ENCODE measurements around the gene CNGA4. TPM values are rescaled to one million over a fixed set of nuclear protein-coding genes. Genes with fewer than 3 reads are reported as not detected.
"Not testable (repeated sequence)": the region's sequence is repeated elsewhere in the genome, so short reads cannot be mapped to it uniquely, and the experiment has no call there.

Gene CNGA4
- total RNA-seq, 1 donor from 2014 or later = 0.15 TPM

DNA sequence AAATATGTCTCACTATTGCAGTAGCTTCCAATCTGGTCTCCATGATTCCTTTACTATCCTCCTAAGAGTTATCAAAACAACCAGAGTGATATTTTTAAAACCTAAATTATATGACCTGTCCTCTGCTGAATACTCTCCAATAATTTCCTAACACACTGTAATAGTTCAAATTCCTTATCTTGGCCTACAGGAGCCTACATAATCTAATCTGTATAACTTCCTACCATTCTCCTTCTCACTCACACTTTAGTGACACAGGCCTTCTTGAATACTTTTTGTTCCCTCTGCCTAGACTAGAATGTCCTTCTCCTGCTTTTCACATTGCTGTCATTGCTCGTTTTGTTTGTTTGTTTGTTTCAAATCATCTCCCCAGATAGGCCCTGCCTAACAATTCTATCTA lies 13.9 kb upstream of the CNGA4 start:
- intact Hi-C loops (cut with micrococcal nuclease) = no loop called here

- intact Hi-C loops (cut with micrococcal nuclease) = no loop called here
These were observed 13.0 kb upstream of the CNGA4 start for GRCh38 chr11:6225896-6226295.

DNA sequence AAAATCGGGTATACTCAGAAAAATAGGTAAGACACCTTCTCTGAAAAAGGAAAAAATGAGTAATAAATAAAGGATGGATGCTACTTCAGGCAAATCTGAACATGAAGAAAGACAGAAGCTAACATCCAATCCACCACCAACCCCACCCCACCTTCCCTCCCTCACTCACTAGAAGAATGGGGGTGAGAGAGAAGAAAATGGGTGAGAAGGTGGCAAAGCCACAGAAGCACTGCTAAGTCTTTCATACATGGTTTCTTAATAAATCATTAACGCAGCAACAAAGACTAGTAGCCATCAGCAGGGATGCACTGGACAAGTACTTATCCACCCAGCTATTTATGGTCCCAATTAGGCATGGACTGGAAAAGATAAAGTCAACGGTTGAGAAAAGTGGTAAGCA lies 10.4 kb upstream of the CNGA4 start:
- intact Hi-C loops (cut with micrococcal nuclease) = no loop called here

DNA sequence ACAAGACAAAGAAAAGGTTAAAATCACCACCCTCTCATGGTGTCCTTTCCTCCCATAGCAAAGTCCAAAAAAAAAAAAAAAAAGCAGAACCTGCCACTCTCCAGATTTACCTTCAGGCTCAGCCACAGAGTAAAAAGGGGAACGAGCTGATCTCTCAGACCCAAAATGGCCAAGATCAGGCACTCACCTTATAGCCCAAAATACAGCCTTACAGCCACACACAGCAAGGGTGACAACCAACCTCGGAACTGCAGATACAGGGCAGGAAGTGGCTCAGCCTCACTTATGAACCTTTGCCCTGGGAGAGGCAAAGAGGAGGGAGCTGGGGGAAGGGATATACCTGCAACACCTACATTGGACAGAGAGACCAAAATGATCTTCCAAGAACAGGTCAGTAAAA lies 9.0 kb upstream of the CNGA4 start:
- intact Hi-C loops (cut with micrococcal nuclease) = loop anchor here (5.0 kb wide), 1 partner anchor 122 kb away; no protein-coding TSS in a partner anchor

GRCh38 chr11:6232899-6233298 lies 6.0 kb upstream of the CNGA4 start:
- intact Hi-C loops (cut with micrococcal nuclease) = loop anchor here (5.0 kb wide), 1 partner anchor 119 kb away; no protein-coding TSS in a partner anchor

GRCh38 chr11:6233984-6234386 lies 4.9 kb upstream of the CNGA4 start:
- intact Hi-C loops (cut with micrococcal nuclease) = loop anchor here (1.0 to 5.0 kb wide), 15 partner anchors 31 to 1625 kb away; partner anchors contain the start of genes APBB1, ARFIP2, ILK and RRP8

DNA sequence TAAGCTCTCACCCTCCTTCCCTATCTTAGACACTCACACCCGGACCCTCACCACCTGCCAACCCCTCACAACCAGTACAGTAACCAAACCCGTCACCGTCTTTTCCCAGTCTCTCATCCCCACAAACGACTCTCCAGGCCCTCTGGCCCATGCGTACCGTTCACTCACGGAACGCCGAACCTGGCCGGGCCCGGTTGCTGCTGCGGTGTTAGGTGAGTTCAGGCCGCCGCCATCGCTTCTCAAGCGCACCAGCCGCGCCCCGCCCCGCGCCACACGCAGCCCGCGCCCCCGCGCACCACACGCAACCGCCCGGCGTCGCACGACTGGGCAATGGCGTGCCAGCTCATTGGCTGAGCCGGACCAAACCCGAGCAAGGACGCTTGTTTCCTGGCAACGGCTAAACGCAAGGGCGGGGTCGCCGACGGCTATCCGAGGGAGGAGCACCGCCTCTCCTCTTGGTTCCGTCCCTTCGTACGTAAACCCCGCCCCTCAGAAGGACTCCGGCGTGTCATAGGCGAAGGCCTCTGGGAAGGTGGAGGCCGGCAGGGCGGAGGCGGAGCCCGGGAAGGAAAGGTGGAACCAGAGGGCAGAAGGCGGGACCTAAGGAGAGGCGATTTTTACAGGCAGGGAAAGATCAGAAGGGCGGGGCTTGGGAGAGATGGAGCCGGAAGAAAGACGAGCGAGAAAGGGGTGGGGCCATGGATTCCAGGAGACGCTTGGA lies 4.3 kb upstream of the CNGA4 start, which contains the start of gene FHIP1B:
TSS of gene FHIP1B (minus strand) at position 250 of the 721 bp plus-strand sequence. CDS start 10,120 bp downstream, outside the sequence.
- intact Hi-C loops (cut with micrococcal nuclease) = loop anchor here (1.0 to 5.0 kb wide), 18 partner anchors 17 to 1626 kb away; partner anchors contain the start of genes APBB1, ARFIP2, ILK and MRPL17

GRCh38 chr11:6237266-6237665 lies 1.6 kb upstream of the CNGA4 start:
- intact Hi-C loops (cut with micrococcal nuclease) = no loop called here

DNA sequence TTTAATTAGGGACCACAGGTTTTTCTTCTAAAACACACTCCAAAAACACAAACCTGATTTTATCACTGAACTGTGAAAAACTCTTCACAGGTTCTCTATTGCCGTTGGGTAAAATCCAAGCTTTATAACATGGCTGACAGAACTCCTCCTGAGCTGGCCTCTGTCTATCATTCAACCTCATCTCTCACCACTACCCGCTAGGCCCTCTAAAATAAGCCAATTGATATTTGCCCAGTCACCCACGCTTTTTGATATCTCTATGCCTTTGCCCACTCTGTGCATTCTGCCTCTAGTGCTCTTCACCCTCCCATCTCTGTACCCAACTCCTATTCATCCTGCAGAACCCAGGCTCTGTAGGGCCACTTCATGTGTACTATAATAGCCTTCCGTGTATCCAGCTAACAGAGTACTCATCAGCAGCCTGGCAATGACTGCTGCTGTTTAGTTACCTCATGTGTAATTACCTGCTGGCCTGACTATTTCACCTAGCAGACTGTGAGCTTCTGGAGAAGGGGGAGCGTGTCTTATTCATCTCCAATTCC lies 1.1 kb upstream of the CNGA4 start:
- intact Hi-C loops (cut with micrococcal nuclease) = no loop called here

DNA sequence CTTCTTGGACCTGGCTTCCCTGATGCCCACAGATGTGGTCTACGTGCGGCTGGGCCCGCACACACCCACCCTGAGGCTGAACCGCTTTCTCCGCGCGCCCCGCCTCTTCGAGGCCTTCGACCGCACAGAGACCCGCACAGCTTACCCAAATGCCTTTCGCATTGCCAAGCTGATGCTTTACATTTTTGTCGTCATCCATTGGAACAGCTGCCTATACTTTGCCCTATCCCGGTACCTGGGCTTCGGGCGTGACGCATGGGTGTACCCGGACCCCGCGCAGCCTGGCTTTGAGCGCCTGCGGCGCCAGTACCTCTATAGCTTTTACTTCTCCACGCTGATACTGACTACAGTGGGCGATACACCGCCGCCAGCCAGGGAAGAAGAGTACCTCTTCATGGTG lies 1.2 kb downstream of the CNGA4 start:
- intact Hi-C loops (cut with micrococcal nuclease) = no loop called here

DNA sequence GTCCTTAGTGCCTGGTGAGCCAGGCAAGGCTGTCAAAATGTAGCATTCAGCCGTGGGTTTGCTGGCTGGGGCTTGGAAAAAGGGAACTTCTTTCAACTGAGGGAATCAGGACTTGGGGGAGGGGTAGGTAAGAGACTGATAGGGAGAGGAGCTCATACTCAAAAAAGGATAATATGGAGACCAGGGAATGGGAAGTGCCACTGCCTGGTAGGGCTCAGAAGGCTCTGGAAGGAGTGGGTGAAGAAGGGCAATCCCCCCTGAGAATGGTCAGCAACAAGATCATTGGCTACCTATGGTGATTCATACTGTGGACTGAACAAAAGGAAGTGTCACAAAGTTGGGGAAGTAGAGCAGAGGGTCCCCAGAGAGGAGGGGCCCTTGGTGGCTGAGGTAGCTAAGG lies 1.9 kb downstream of the CNGA4 start:
- intact Hi-C loops (cut with micrococcal nuclease) = no loop called here

DNA sequence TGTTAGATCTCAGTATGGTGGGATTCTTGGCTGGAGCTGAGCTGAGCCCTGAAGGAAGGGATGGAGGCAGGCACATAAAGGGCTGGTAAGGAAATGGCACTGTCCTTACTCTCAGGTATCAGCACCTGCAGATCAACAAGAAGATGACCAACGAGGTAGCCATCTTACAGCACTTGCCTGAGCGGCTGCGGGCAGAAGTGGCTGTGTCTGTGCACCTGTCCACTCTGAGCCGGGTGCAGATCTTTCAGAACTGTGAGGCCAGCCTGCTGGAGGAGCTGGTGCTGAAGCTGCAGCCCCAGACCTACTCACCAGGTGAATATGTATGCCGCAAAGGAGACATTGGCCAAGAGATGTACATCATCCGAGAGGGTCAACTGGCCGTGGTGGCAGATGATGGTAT lies 2.4 kb downstream of the CNGA4 start:
- intact Hi-C loops (cut with micrococcal nuclease) = no loop called here

GRCh38 chr11:6245536-6245935 lies 6.6 kb downstream of the CNGA4 start:
- intact Hi-C loops (cut with micrococcal nuclease) = no loop called here

- intact Hi-C loops (cut with micrococcal nuclease) = no loop called here
These were observed 9.4 kb downstream of the CNGA4 start for GRCh38 chr11:6248248-6248647.

- intact Hi-C loops (cut with micrococcal nuclease) = not testable (repeated sequence)
These were observed 10.0 kb downstream of the CNGA4 start for GRCh38 chr11:6248897-6249296.

DNA sequence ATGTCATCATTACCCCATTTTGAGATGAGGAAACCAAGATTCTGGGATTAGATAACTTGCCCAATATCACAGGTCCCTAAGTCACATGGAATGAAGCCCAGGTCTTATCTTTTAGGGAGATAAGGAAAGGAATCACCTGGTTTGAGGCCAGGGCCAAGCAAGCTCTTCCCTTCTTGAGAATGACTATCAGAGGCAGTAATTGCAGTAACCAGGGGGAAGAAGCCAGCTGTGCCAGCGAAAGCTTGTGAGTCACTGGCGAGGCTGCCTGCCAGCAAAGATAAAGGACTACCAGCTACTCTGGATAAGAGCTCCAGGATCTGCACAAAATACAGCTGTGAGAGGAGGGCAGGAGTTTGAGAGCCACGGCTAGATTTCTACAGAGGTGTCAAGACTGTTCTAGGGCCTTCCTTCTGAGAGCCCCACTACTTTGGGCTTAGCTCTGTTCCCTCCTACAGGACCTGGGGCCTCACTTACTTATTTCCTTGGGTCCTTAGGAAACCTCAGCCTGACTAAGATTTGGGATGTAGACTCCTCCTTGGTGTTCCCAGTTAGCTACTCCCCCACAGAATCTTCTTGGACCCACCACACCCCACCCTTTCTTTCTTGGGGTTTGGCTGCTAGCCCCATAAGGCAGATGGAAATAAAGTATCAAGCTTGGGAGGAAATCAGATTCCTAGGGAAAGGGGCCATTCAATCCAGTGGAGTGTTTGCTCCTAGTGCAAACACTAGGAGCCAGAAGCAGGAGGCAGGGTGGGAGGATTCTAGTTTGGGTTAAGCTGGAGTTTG lies 11.1 kb downstream of the CNGA4 start:
- intact Hi-C loops (cut with micrococcal nuclease) = loop anchor here (10.0 kb wide), 1 partner anchor 225 kb away; no protein-coding TSS in a partner anchor

DNA sequence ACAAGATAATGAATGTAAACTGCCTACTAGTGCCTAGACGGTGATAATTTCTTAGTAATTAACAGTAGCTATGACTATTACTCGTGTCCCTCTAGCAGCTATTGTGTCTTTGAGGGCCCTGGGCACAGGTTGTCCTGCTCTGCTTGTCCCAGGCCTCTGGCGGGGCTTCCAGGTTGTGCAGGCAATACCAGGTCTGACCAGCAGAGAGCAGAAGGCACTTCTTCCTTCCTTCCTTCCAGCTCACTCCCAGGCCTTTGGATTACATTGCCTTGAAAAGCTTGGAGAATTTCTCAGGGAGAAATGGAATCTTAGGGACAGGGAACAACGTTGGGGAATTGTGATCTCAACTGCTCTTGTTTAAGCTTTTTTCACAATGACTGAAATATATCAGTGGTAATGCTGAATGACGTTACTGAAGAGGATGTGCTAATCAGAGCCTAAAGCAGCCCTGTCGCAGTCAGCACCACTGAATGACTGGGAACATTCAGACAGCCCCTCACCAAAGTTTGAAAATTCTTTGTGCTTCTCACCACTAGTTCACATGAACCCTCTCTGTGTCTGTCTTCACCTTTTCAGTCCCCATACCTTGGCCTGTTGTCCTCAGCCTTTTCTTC lies 12.3 kb downstream of the CNGA4 start:
- intact Hi-C loops (cut with micrococcal nuclease) = loop anchor here (1.0 to 10.0 kb wide), 4 partner anchors 16 to 226 kb away; no protein-coding TSS in a partner anchor

- intact Hi-C loops (cut with micrococcal nuclease) = loop anchor here (1.0 to 10.0 kb wide), 4 partner anchors 17 to 227 kb away; no protein-coding TSS in a partner anchor
These were observed 13.1 kb downstream of the CNGA4 start for GRCh38 chr11:6251990-6252473.

GRCh38 chr11:6253197-6253596 lies 14.3 kb downstream of the CNGA4 start:
- intact Hi-C loops (cut with micrococcal nuclease) = loop anchor here (10.0 kb wide), 1 partner anchor 228 kb away; no protein-coding TSS in a partner anchor

- intact Hi-C loops (cut with micrococcal nuclease) = loop anchor here (10.0 kb wide), 1 partner anchor 233 kb away; no protein-coding TSS in a partner anchor
These were observed 19.3 kb downstream of the CNGA4 start for GRCh38 chr11:6258141-6258540.

GRCh38 chr11:6258571-6259081 lies 19.7 kb downstream of the CNGA4 start:
- intact Hi-C loops (cut with micrococcal nuclease) = loop anchor here (10.0 kb wide), 1 partner anchor 234 kb away; no protein-coding TSS in a partner anchor

Data from T-helper 1 cell treated with Interleukin-12 subunit alpha and Interleukin-12 subunit beta and Interleukin-4 antibody, amounts not matched to agents 30 ng/mL and 1 ng/mL, for 36 hours (primary cell).